GM18499 (cell line): ENCODE data around the gene CCDC74B.
"Not testable (repeated sequence)": the region's sequence is repeated elsewhere in the genome, so short reads cannot be mapped to it uniquely, and the experiment has no call there.

Experiments used
- ATAC-seq: cut with Tn5 transposase; IDR thresholded peaks from one replicate; pipeline ENCODE4 v1.9.1; 2021; ENCODE audit warnings: moderate number of reproducible peaks; ENCODE audit not compliant: insufficient read depth, unreplicated experiment

CCDC74B gene

GRCh38 chr2:130120924-130121323, 24.0 kb downstream of the CCDC74B start:
- ATAC-seq = not testable (repeated sequence)

- ATAC-seq = not testable (repeated sequence)
Observed at GRCh38 chr2:130102597-130103363, 42.1 kb downstream of the CCDC74B start.
